Tibial artery (tissue), 4 donors: ENCODE data around the gene KRTAP10-2.
A peak's percentile ranks its signal among the peaks of the same experiment; 100 is the strongest.

Experiments
- DNase-seq, 2 donors: peaks; one replicate each; pipeline ENCODE4 v3.0.0-alpha.2; 2019
- H3K27ac ChIP-seq, 2 donors: fragments of 200-600 bp; sonication (generic) in 1 of 2; 1 replicate in 1 of 2; 2 replicates in 1 of 2; pipeline ENCODE4 v1.5.1; 2018 to 2019; ENCODE audit warnings: mild to moderate bottlenecking in 1 of 2
- H3K27me3 ChIP-seq, 2 donors: fragments of 200-600 bp; sonication (generic) in 1 of 2; one replicate each; pipeline versions ENCODE4 v1.5.1 to v1.6.0; 2016 to 2019
- H3K36me3 ChIP-seq, 3 donors: fragments of 200-600 bp; sonication (generic) in 2 of 3; one replicate each; pipeline ENCODE4 v1.5.1; 2016 to 2019; ENCODE audit warnings: mild to moderate bottlenecking in 2 of 3
- H3K4me1 ChIP-seq, 4 donors: fragments of 200-600 bp; sonication (generic) in 2 of 4; 1 replicate in 3 of 4; 2 replicates in 1 of 4; pipeline ENCODE4 v1.5.1; 2016 to 2019
- H3K4me3 ChIP-seq, 2 donors: fragments of 200-600 bp; sonication (generic) in 1 of 2; 1 replicate in 1 of 2; 2 replicates in 1 of 2; pipeline ENCODE4 v1.5.1; 2018 to 2019; ENCODE audit warnings: mild to moderate bottlenecking in 2 of 2
- H3K9me3 ChIP-seq, 3 donors: fragments of 200-600 bp; sonication (generic) in 1 of 3; one replicate each; pipeline ENCODE4 v1.5.1; 2016 to 2019
- CTCF ChIP-seq, 2 experiments: fragments of 200-600 bp in 1 of 2; fragments of 450-650 bp in 1 of 2; IDR thresholded peaks; one replicate each; pipeline ENCODE4 v1.5.1; 2017 to 2019; ENCODE audit warnings: antibody characterized with exemption in 2 of 2, mild to moderate bottlenecking in 1 of 2, moderate library complexity in 1 of 2
- intact Hi-C: fragments of 100-400 bp; cut with DNase I; formaldehyde crosslinking; loops from one replicate; pipeline ENCODE4 v1.15.0; 2023; ENCODE audit warnings: low total_unique reads

KRTAP10-2 gene

DNA sequence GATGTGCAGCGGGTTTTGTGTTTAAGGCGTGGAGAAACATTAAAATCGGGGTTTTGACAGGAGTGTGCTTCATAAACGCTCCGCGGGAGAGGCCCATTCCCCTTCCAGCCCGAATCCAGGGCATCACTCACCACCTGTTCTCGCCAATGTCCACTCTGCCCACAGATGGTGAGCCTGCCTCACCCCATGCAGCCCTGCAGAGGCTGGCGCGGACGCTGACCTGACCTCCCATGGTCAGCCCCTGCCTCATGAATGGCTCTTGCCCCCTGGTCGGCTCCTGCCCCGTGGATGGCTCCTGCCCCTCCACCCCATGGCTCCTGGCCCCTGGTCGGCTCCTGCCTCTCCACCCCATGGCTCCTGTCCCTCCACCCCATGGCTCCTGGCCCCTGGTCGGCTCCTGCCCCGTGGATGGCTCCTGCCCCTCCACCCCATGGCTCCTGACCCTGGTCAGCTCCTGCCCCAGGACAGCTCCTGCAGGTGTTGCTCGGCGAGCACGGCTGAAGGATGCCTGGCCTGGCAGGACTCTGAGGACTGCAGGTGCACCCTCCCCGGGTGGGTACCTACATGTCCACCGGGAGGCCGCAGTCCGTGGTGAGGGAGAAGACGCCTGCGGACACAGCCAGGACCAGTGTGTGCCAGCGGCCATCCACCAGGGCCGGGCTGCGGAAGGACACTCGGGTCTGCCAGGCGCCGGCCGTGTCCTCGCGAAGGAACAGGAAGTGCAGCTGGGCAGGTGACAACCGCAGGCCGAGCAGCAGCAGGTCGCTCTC lies 18.0 kb downstream of the KRTAP10-2 start:
- TF ChIP-seq CTCF (IDR thresholded peaks at IDR 0.05): no peak
- Histone ChIP-seq H3K27me3 (peaks cover 0 to 34% of the 10 kb centered on the region in 2 donors), H3K36me3 (no peaks in the 10 kb centered on the region), H3K4me3 (no peak overlapping the region), H3K4me1 (no peaks in the 10 kb centered on the region), H3K9me3 (no peaks in the 10 kb centered on the region), H3K27ac (no peak overlapping the region)
- intact Hi-C loops: no loop called here
- peak; percentile 17 to 64 for DNase-seq

GRCh38 chr21:44532712-44533111 lies 18.6 kb downstream of the KRTAP10-2 start:
- Histone ChIP-seq H3K9me3 (no peaks in the 10 kb centered on the region), H3K36me3 (no peaks in the 10 kb centered on the region), H3K4me1 (no peaks in the 10 kb centered on the region), H3K27ac (no peak overlapping the region), H3K4me3 (no peak overlapping the region), H3K27me3 (peaks cover 0 to 29% of the 10 kb centered on the region in 2 donors)
- DNase-seq: peak; percentile 12 to 44
- intact Hi-C loops: no loop called here
- TF ChIP-seq CTCF (IDR thresholded peaks at IDR 0.05): no peak

GRCh38 chr21:44531606-44532564 lies 19.4 kb downstream of the KRTAP10-2 start:
- Histone ChIP-seq H3K27ac (no peak overlapping the region), H3K4me1 (no peaks in the 10 kb centered on the region), H3K36me3 (no peaks in the 10 kb centered on the region), H3K27me3 (peaks cover 0 to 28% of the 10 kb centered on the region in 2 donors), H3K4me3 (no peak overlapping the region), H3K9me3 (no peaks in the 10 kb centered on the region)
- DNase-seq: peak in 1 of 2 donors; percentile 13
- intact Hi-C loops: no loop called here
- TF ChIP-seq CTCF (IDR thresholded peaks at IDR 0.05): no peak

DNA sequence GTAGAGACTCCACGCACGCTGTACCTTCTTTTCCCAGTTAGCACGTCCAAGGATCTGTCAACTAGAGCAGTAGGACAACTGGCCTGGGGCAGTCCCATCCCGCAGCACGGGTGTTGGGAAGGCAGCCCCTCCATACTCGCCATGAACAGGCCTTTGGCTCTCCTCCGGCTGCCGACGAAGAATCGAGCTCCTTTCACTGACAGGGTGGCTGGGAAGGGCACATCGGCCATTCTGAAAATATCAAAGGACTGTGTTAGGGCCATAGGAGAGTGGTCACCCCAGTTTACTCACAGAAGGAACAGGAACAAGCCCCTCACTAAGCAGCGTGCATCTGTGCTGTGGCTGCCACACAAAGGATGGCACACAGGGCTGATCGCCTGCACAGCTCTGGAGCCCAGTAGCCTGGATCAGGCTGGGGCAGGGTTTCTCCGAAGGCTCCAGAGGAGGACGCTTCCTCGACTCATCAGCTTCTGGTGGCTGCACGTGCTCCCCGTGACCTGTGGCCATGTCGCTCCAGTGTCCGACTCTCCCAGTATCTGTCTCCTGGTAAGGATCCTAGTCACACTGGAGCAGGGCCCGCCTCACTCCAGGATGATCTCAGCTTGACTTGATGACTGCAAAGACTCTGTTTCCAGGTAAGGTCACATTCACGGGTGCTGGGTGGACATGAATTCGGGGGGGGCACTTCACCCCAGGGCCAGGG lies 20.3 kb downstream of the KRTAP10-2 start:
- peak; percentile 6 to 48 for DNase-seq
- no peak overlapping the region for H3K27ac ChIP-seq
- peaks cover 0 to 28% of the 10 kb centered on the region in 2 donors for H3K27me3 ChIP-seq
- H3K36me3 ChIP-seq: no peaks in the 10 kb centered on the region
- no peaks in the 10 kb centered on the region for H3K9me3 ChIP-seq
- no peaks in the 10 kb centered on the region for H3K4me1 ChIP-seq
- intact Hi-C loops: no loop called here
- TF ChIP-seq CTCF (IDR thresholded peaks at IDR 0.05): no peak
- H3K4me3 ChIP-seq: no peak overlapping the region

DNA sequence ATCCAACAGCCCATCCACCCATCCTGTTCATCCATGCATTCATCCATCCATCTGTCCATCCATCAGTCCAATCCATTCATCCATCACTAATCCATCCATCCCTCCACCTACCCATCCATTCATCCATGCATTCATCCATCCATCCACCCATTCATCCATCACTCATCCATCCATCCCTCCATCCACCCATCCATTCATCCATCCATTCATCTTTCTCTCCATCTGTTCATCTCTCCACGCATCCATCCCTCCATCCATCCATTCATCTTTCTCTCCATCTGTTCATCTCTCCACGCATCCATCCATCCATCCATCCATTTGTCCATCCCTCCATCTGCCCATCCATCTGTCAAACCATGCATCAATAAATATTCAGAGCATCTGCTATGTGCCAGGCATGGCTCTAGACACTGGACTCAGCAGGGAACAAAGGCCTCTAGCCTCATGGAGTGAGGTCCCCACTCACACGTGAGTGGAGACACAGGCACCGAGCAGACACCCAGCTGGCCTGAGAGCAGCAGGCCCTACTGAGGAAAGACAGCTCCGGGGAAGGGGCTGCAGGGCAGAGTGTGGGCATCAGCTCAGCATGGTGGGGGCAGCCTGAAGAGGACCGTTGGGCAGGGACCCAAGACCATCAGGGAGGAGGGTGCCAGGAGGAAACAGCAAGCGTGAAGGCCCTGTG lies 20.9 kb downstream of the KRTAP10-2 start:
- Histone ChIP-seq H3K9me3 (no peaks in the 10 kb centered on the region), H3K36me3 (no peaks in the 10 kb centered on the region), H3K27ac (no peak overlapping the region), H3K4me3 (no peak overlapping the region), H3K4me1 (no peaks in the 10 kb centered on the region), H3K27me3 (peaks cover 0 to 28% of the 10 kb centered on the region in 2 donors)
- intact Hi-C loops: no loop called here
- TF ChIP-seq CTCF (IDR thresholded peaks at IDR 0.05): no peak
- peak in 1 of 2 donors; percentile 10 for DNase-seq
